Mucosa of stomach (tissue), 1 donor: ENCODE measurements around the gene ADAMTS8.

Source experiments
- H3K27me3 ChIP-seq: one replicate; pipeline ENCODE4 v1.7.0; 2013; ENCODE audit warnings: mild to moderate bottlenecking, low read length; ENCODE audit not compliant: control insufficient read depth, insufficient read depth
- H3K36me3 ChIP-seq: one replicate; pipeline ENCODE4 v1.7.0; 2013; ENCODE audit warnings: low read length; ENCODE audit not compliant: control insufficient read depth, insufficient read depth
- H3K4me1 ChIP-seq: one replicate; pipeline ENCODE4 v1.7.0; 2013; ENCODE audit warnings: mild to moderate bottlenecking, low read length; ENCODE audit not compliant: control insufficient read depth, insufficient read depth
- H3K4me3 ChIP-seq: one replicate; pipeline ENCODE4 v1.7.0; 2013; ENCODE audit warnings: low read length
- H3K9ac ChIP-seq: one replicate; pipeline ENCODE4 v1.7.0; 2013; ENCODE audit warnings: mild to moderate bottlenecking, low read length, moderate library complexity
- H3K9me3 ChIP-seq: one replicate; pipeline ENCODE4 v1.7.0; 2013; ENCODE audit warnings: mild to moderate bottlenecking, low read length, moderate library complexity; ENCODE audit not compliant: control insufficient read depth
- donor health status: Pancreatic carcinoma.

ADAMTS8 gene

GRCh38 chr11:130470832-130471706 is 42.7 kb upstream of the ADAMTS8 start:
- H3K27me3 ChIP-seq: no peaks in the 10 kb centered on the region
- no peak overlapping the region for H3K9ac ChIP-seq
- no peaks in the 10 kb centered on the region for H3K36me3 ChIP-seq
- H3K4me1 ChIP-seq: no peaks in the 10 kb centered on the region
- no peak overlapping the region for H3K4me3 ChIP-seq
- no peaks in the 10 kb centered on the region for H3K9me3 ChIP-seq

- no peaks in the 10 kb centered on the region for H3K9me3 ChIP-seq
- H3K4me3 ChIP-seq: no peak overlapping the region
- no peak overlapping the region for H3K9ac ChIP-seq
- no peaks in the 10 kb centered on the region for H3K27me3 ChIP-seq
- H3K36me3 ChIP-seq: peaks cover 3% of the 10 kb centered on the region
- H3K4me1 ChIP-seq: no peaks in the 10 kb centered on the region
Observed at GRCh38 chr11:130469181-130469580, 40.8 kb upstream of the ADAMTS8 start.

- no peaks in the 10 kb centered on the region for H3K4me1 ChIP-seq
- no peak overlapping the region for H3K4me3 ChIP-seq
- H3K9me3 ChIP-seq: no peaks in the 10 kb centered on the region
- H3K36me3 ChIP-seq: peaks cover 3% of the 10 kb centered on the region
- H3K9ac ChIP-seq: no peak overlapping the region
- H3K27me3 ChIP-seq: no peaks in the 10 kb centered on the region
Observed at GRCh38 chr11:130467116-130467900, 38.9 kb upstream of the ADAMTS8 start.

- peaks cover 3% of the 10 kb centered on the region for H3K36me3 ChIP-seq
- H3K4me1 ChIP-seq: no peaks in the 10 kb centered on the region
- no peaks in the 10 kb centered on the region for H3K9me3 ChIP-seq
- no peak overlapping the region for H3K9ac ChIP-seq
- H3K4me3 ChIP-seq: no peak overlapping the region
- H3K27me3 ChIP-seq: no peaks in the 10 kb centered on the region
Observed at GRCh38 chr11:130465263-130465662, 36.9 kb upstream of the ADAMTS8 start.

GRCh38 chr11:130464291-130464812 is 35.9 kb upstream of the ADAMTS8 start:
- no peak overlapping the region for H3K9ac ChIP-seq
- H3K4me1 ChIP-seq: no peaks in the 10 kb centered on the region
- H3K36me3 ChIP-seq: peaks cover 3% of the 10 kb centered on the region
- H3K9me3 ChIP-seq: no peaks in the 10 kb centered on the region
- H3K4me3 ChIP-seq: no peak overlapping the region
- no peaks in the 10 kb centered on the region for H3K27me3 ChIP-seq

GRCh38 chr11:130462931-130463330 is 34.5 kb upstream of the ADAMTS8 start:
- no peak overlapping the region for H3K9ac ChIP-seq
- no peaks in the 10 kb centered on the region for H3K4me1 ChIP-seq
- H3K4me3 ChIP-seq: no peak overlapping the region
- H3K36me3 ChIP-seq: peaks cover 7% of the 10 kb centered on the region
- no peaks in the 10 kb centered on the region for H3K9me3 ChIP-seq
- H3K27me3 ChIP-seq: no peaks in the 10 kb centered on the region

GRCh38 chr11:130462101-130462885 is 33.9 kb upstream of the ADAMTS8 start:
- Histone ChIP-seq H3K36me3 (peaks cover 7% of the 10 kb centered on the region), H3K27me3 (no peaks in the 10 kb centered on the region), H3K9ac (no peak overlapping the region), H3K4me3 (no peak overlapping the region), H3K9me3 (no peaks in the 10 kb centered on the region), H3K4me1 (no peaks in the 10 kb centered on the region)

- Histone ChIP-seq H3K27me3 (no peaks in the 10 kb centered on the region), H3K4me3 (no peak overlapping the region), H3K4me1 (peaks cover 18% of the 10 kb centered on the region), H3K9me3 (no peaks in the 10 kb centered on the region), H3K9ac (no peak overlapping the region), H3K36me3 (peaks cover 4% of the 10 kb centered on the region)
Observed at GRCh38 chr11:130459521-130459920, 31.1 kb upstream of the ADAMTS8 start.

GRCh38 chr11:130458410-130458729 is 30.0 kb upstream of the ADAMTS8 start:
- Histone ChIP-seq H3K9ac (no peak overlapping the region), H3K27me3 (no peaks in the 10 kb centered on the region), H3K4me1 (peaks cover 18% of the 10 kb centered on the region), H3K36me3 (peaks cover 4% of the 10 kb centered on the region), H3K4me3 (no peak overlapping the region), H3K9me3 (no peaks in the 10 kb centered on the region)

GRCh38 chr11:130457623-130458409 is 29.4 kb upstream of the ADAMTS8 start:
- Histone ChIP-seq H3K36me3 (peaks cover 4% of the 10 kb centered on the region), H3K27me3 (no peaks in the 10 kb centered on the region), H3K4me3 (no peak overlapping the region), H3K4me1 (peaks cover 18% of the 10 kb centered on the region), H3K9ac (no peak overlapping the region), H3K9me3 (no peaks in the 10 kb centered on the region)

- Histone ChIP-seq H3K4me3 (no peak overlapping the region), H3K9me3 (no peaks in the 10 kb centered on the region), H3K9ac (no peak overlapping the region), H3K27me3 (no peaks in the 10 kb centered on the region), H3K4me1 (peaks cover 26% of the 10 kb centered on the region), H3K36me3 (peaks cover 4% of the 10 kb centered on the region)
Observed at GRCh38 chr11:130456286-130456685, 27.9 kb upstream of the ADAMTS8 start.
